Stomach (tissue), 9 donors: ENCODE data around the gene RFC2. TPM values are rescaled to one million over a fixed set of nuclear protein-coding genes. Genes with fewer than 3 reads are reported as not detected.

Experiments
- DNase-seq, 2 donors: peaks; one replicate each; pipeline versions ENCODE4 v3.0.0 to v3.0.0-alpha.2; 2013 to 2019
- H3K27ac ChIP-seq, 5 donors: fragments of 200-600 bp in 4 of 5; sonication (generic) in 4 of 5; one replicate each; pipeline ENCODE4 v1.5.1; 2013 to 2019; ENCODE audit warnings: mild to moderate bottlenecking in 1 of 5, moderate library complexity in 1 of 5
- H3K27me3 ChIP-seq, 3 donors: fragments of 200-600 bp; sonication (generic); one replicate each; pipeline ENCODE4 v1.5.1; 2017 to 2019; ENCODE audit warnings: mixed run types in 1 of 3
- H3K36me3 ChIP-seq, 4 donors: fragments of 200-600 bp; sonication (generic); 1 replicate in 3 of 4; 2 replicates in 1 of 4; pipeline ENCODE4 v1.5.1; 2016 to 2019
- H3K4me1 ChIP-seq, 4 donors: fragments of 200-600 bp; sonication (generic); one replicate each; pipeline ENCODE4 v1.5.1; 2016 to 2019
- H3K4me3 ChIP-seq, 4 donors: fragments of 200-600 bp; sonication (generic) in 3 of 4; one replicate each; pipeline ENCODE4 v1.5.1; 2016 to 2019; ENCODE audit warnings: mild to moderate bottlenecking in 1 of 4
- H3K9me3 ChIP-seq, 4 donors: fragments of 200-600 bp; sonication (generic); one replicate each; pipeline ENCODE4 v1.5.1; 2016 to 2019
- CTCF ChIP-seq, 7 experiments: fragments of 450-650 bp in 4 of 7; fragments of 200-600 bp in 3 of 7; sonication (generic) in 3 of 7; IDR thresholded peaks; one replicate each; pipeline ENCODE4 v1.5.1; 2016 to 2019; ENCODE audit warnings: antibody characterized with exemption in 7 of 7, control low read depth in 2 of 7, mild to moderate bottlenecking in 1 of 7
- EP300 ChIP-seq: sonication (generic); formaldehyde crosslinking; IDR thresholded peaks from one replicate; pipeline ENCODE4 v1.6.1; 2017; ENCODE audit warnings: antibody characterized with exemption
- POLR2A ChIP-seq, 4 donors: fragments of 450-650 bp; IDR thresholded peaks; one replicate each; pipeline ENCODE4 v1.6.1; 2016; ENCODE audit warnings: antibody characterized with exemption in 4 of 4, control low read depth in 2 of 4, mild to moderate bottlenecking in 1 of 4, moderate library complexity in 1 of 4
- POLR2AphosphoS5 ChIP-seq, 3 donors: sonication (generic); formaldehyde crosslinking; IDR thresholded peaks; one replicate each; pipeline ENCODE4 v1.6.1; 2016; ENCODE audit warnings: antibody characterized with exemption in 3 of 3
- WGBS, 5 donors: extraction: QIAGEN DNeasy Blood & Tissue Kit in 3 of 5; methylation state at CpG; one replicate each; pipeline versions ENCODE4 v1.1.5 to v1.1.7; 2013 to 2018; 5-methylcytosine and 5-hydroxymethylcytosine counted together
- intact Hi-C: fragments of 100-400 bp; cut with DNase I; formaldehyde crosslinking; loops from one replicate; pipeline ENCODE4 v1.15.1; 2023; ENCODE audit warnings: low total_unique reads
- polyA plus RNA-seq, 3 donors: library from polyadenylated mRNA; stranded (reverse); fragments of 200-250 nt; gene quantifications; one replicate each; pipeline ENCODE4 v1.2.3, GENCODE V29; 2013
- total RNA-seq, 5 donors: library from RNA; depleted of rRNA; stranded (reverse); fragments of >200 nt; gene quantifications; one replicate each; pipeline versions ENCODE4 v1.1.0 to v1.2.3, GENCODE V29; 2014 to 2016
- donor health status: healthy with polysubstance abuse.
- donor health status: Bipolar disorder and iron deficiency.
- donor health status: healthy.

RFC2 gene
- total and polyA plus RNA-seq, 8 donors: 7.7 to 39.1 (median 23.0) TPM

GRCh38 chr7:74235518-74236268, 18.5 kb downstream of the RFC2 start:
- H3K4me3 ChIP-seq: no peak overlapping the region
- DNase-seq: no peak
- no peak overlapping the region for H3K27ac ChIP-seq
- no peaks in the 10 kb centered on the region for H3K27me3 ChIP-seq
- H3K36me3 ChIP-seq: peaks cover 58 to 99% (median 92%) of the 10 kb centered on the region in 4 donors
- peaks cover 0 to 26% (median 11%) of the 10 kb centered on the region in 4 donors for H3K4me1 ChIP-seq
- WGBS, 5 donors: 74 to 92% (median 83%) methylated on average over 8 of the region's 8 CpGs
- H3K9me3 ChIP-seq: no peaks in the 10 kb centered on the region
- TF ChIP-seq POLR2AphosphoS5 (IDR thresholded peaks at IDR 0.05) (no peak), POLR2A (IDR thresholded peaks at IDR 0.05) (no peak), EP300 (no peak), CTCF (IDR thresholded peaks at IDR 0.05) (no peak)
- intact Hi-C loops: no loop called here

DNA sequence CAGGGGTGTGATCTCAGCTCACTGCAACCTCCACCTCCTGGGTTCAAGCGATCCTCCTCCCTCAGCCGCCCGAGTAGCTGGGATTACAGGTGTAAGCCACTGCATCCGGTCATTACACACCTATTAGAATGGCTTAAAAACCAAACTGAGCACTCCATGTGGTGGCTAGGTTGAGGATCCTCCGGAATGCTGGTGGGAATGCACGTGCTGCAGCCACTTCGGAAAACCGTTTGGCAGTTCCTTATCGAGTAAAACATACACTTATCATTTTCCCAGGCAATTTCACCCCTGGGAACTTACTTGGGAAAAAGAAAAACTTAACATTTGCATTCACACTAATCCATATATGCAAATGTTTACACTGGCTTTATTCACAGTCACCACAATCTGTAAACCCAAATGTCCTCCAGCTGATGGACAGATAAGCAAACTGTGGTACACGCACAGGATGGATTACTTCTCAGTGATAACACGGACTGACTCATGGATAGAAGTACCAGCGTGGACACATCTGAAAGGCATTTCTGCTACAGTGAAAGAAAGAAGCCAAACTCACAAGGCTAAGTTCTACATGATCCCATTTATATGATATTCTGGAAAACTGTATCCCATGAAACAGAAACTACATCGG, 20.4 kb downstream of the RFC2 start:
- no peaks in the 10 kb centered on the region for H3K9me3 ChIP-seq
- peaks cover 41 to 99% (median 89%) of the 10 kb centered on the region in 4 donors for H3K36me3 ChIP-seq
- H3K4me3 ChIP-seq: no peak overlapping the region
- no peaks in the 10 kb centered on the region for H3K27me3 ChIP-seq
- peaks cover 0 to 27% (median 13%) of the 10 kb centered on the region in 4 donors for H3K4me1 ChIP-seq
- intact Hi-C loops: no loop called here
- TF ChIP-seq EP300 (no peak), POLR2AphosphoS5 (IDR thresholded peaks at IDR 0.05) (peak in 2 of 3 donors; percentile 17 to 74)
- H3K27ac ChIP-seq: peak overlapping the region in 3 of 5 donors; percentile 7 to 19 (median 18)
- DNase-seq: no peak
- 28 to 52% (median 40%) methylated on average over 13 of the region's 13 CpGs for WGBS, 5 donors

GRCh38 chr7:74231232-74231590, 23.0 kb downstream of the RFC2 start:
- Histone ChIP-seq H3K4me1 (peaks cover 0 to 26% (median 12%) of the 10 kb centered on the region in 4 donors), H3K9me3 (no peaks in the 10 kb centered on the region), H3K27me3 (no peaks in the 10 kb centered on the region), H3K4me3 (no peak overlapping the region), H3K27ac (peak overlapping the region in 1 of 5 donors; percentile 50), H3K36me3 (peaks cover 19 to 90% (median 71%) of the 10 kb centered on the region in 4 donors)
- TF ChIP-seq POLR2AphosphoS5 (IDR thresholded peaks at IDR 0.05) (no peak), EP300 (no peak), POLR2A (IDR thresholded peaks at IDR 0.05) (no peak), CTCF (IDR thresholded peaks at IDR 0.05) (no peak)
- intact Hi-C loops: no loop called here
- 83 to 95% (median 89%) methylated on average over 12 of the region's 12 CpGs for WGBS, 5 donors
- no peak for DNase-seq

DNA sequence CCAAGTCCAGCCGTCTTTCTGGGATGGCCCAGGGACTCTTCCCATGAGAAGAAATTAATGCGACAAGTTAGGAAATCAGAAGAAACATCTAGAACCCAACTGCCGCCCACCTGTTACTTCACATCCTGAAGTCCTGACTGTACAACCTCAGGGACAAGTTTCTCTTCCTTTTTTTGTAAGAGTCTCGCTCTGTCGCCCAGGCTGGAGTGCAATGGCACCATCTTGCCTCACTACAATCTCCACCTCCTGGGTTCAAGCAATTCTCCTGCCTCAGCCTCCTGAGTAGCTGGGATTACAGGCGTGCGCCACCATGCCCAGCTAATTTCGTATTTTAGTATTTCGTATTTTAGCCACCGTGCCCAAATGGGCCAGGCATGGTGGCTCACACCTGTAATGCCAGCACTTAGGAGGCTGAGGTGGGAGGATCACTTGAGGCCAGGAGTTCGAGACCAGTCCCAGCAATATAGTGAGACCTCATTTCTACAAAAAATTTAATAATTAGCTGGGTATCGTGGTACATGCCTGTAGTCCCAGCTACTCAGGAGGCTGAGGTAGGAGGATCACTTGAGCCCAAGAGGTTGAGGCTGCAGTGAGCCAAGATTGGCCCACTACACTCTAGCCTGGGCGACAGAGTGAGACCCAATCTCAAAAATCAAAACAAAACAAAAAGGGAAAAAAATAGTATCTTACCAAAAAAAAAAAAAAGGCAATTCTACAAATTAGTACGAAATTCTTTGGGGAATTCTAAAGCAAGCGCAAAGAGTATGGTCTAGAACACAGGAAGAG, 23.6 kb downstream of the RFC2 start:
- TF ChIP-seq EP300: no peak
- TF ChIP-seq CTCF (IDR thresholded peaks at IDR 0.05): no peak
- no peak for TF ChIP-seq POLR2A (IDR thresholded peaks at IDR 0.05)
- no peak for TF ChIP-seq POLR2AphosphoS5 (IDR thresholded peaks at IDR 0.05)
- no peak overlapping the region for H3K4me3 ChIP-seq
- H3K4me1 ChIP-seq: peaks cover 0 to 26% (median 10%) of the 10 kb centered on the region in 4 donors
- H3K27ac ChIP-seq: peak overlapping the region in 2 of 5 donors; percentile 27 to 50
- no peaks in the 10 kb centered on the region for H3K27me3 ChIP-seq
- intact Hi-C loops: no loop called here
- 90 to 94% (median 93%) methylated on average over 15 of the region's 15 CpGs for WGBS, 5 donors
- DNase-seq: no peak
- no peaks in the 10 kb centered on the region for H3K9me3 ChIP-seq
- H3K36me3 ChIP-seq: peaks cover 14 to 90% (median 70%) of the 10 kb centered on the region in 4 donors
